Measurements from ENCODE around the gene GMCL1. TPM values are rescaled to one million over a fixed set of nuclear protein-coding genes. Genes with fewer than 3 reads are reported as not detected.

Gene GMCL1, protein sequence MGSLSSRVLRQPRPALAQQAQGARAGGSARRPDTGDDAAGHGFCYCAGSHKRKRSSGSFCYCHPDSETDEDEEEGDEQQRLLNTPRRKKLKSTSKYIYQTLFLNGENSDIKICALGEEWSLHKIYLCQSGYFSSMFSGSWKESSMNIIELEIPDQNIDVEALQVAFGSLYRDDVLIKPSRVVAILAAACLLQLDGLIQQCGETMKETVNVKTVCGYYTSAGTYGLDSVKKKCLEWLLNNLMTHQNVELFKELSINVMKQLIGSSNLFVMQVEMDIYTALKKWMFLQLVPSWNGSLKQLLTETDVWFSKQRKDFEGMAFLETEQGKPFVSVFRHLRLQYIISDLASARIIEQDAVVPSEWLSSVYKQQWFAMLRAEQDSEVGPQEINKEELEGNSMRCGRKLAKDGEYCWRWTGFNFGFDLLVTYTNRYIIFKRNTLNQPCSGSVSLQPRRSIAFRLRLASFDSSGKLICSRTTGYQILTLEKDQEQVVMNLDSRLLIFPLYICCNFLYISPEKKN
- total RNA-seq, result 1 to 10 TPM; 5.9 to 8.7 TPM

DNA sequence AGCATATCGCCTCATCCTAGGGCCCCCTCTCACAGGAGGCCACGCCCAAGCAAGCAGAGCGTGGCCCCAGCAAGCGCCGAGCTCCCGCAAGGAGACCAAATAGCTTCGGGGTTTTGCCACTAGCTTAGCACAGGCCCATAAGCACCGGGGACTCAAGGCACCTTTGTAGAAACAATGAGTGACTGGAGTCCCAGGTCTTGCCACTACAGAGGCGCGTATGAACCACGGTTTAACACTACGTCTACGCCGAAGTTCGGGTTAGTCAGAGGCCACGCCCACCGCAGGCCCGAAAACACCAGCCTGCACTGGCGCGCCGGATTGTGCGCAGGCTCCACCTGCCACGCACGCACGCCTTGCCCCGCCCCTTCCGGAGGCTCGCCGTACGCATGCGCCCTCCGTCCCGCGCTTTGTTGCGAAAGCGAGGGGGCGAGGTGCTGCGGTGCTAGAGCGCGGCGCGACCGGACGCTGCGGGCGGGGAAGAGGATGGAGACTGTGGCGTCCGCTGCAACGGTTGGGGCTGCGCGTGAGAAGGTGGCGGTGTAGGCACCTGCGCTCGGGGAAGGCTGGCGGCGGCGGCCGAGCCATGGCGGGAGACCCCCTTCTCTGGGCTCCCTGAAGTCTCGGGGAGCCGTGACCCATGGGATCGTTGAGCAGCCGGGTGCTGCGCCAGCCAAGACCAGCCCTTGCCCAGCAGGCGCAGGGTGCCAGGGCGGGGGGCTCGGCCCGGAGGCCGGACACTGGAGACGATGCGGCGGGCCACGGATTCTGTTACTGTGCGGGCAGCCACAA, at the start of gene GMCL1:
Gene GMCL1, plus strand, starts transcription at position 405 of the 789 bp plus-strand sequence. Its CDS starts 233 bp downstream, at position 638.

DNA sequence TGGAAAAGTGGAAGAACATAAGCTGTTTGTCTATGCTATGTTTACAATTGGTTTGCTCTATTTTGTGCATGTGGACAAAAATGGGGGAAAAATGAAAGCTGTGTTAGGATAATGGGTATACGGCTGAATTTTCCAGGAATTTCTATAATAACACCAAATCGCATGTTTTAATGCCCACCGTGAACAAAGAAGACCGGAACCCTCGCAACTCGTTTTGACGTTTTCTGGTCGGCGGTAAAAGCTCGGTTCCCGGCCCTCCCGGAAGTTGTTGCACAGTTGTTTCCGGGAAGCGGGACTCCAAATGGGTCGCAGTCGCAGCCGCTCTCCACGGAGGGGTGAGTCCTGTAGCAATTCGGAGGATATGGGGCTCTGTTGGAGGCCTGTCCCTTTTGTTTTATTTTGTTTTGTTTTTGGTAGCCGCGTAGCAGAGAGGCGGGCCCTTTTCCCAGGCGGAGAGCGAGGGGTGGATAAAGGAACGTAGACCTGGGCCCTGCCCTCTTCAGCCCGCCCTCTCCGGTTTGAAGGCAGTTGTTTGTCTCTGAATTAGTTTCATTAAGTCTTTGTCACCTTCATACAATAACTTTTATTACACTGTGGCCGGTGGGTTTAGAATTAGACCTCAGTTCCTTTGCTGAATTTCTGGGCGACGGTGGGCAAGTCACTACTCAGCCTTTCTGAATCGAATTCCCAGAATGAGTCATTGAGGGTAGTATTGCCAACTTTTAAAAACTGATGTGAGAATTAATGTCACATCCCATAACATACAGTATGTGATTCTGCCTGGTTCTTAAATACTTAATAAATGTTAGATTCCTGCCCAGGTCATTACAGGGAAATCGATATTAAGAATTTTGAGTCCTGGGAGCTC, 64.5 kb downstream of the GMCL1 start, which contains the start of gene SNRNP27:
Gene SNRNP27, plus strand, starts transcription at position 273 of the 868 bp plus-strand sequence. Its CDS starts 29 bp downstream, at position 302.

GRCh38 chr2:69914950-69915945, 85.8 kb downstream of the GMCL1 start, which contains the start of gene MXD1:
TSS of gene MXD1 (plus strand) at chr2:69915109. CDS start at chr2:69915331, 222 bp downstream.

Small RNA genes lying within 50 kb of the gene (small RNA-seq; reads per million reads assigned to genes)
- gene RPL23AP92, result 0 reads per million in 2 donors

Other genes starting within 250 kb of the GMCL1 start
- 10 to 100 TPM; 23.6 to 25.1 TPM for gene AAK1, start 185.9 kb upstream of the GMCL1 start, total RNA-seq
- gene ANXA4, start 87.5 kb upstream of the GMCL1 start, total RNA-seq, result 10 to 100 TPM; 24.1 to 30.6 TPM
- gene SNRNP27, start 64.3 kb downstream of the GMCL1 start, total RNA-seq, result 10 to 100 TPM; 26.2 to 52.6 TPM
- 1 to 10 TPM; 4.7 to 4.8 TPM for gene MXD1, start 85.4 kb downstream of the GMCL1 start, total RNA-seq
- gene ASPRV1, start 132.0 kb downstream of the GMCL1 start, total RNA-seq, result under 1 TPM; under 0.01 to 0.34 TPM

Data from melanocyte of skin (primary cell).